ENCODE data around the gene TPI1. TPM values are rescaled to one million over a fixed set of nuclear protein-coding genes. Genes with fewer than 3 reads are reported as not detected.

Gene TPI1
- total RNA-seq, 1 experiment from 2014 or later = 549 TPM

GRCh38 chr12:6850796-6851152 lies 16.6 kb upstream of the TPI1 start:
- TF ChIP-seq CTCF (IDR thresholded peaks at IDR 0.05; ENCODE audit: unreplicated experiment) = no peak
- Mint-ChIP-seq H3K27ac (ENCODE audit: low read depth, unreplicated experiment) (peak overlapping the region; percentile 90), H3K36me3 (ENCODE audit: insufficient read depth, unreplicated experiment) (peaks cover 33% of the 10 kb centered on the region), H3K4me3 (ENCODE audit: unreplicated experiment) (peak overlapping the region; percentile 88), H3K9me3 (ENCODE audit: unreplicated experiment) (no peaks in the 10 kb centered on the region), H3K4me1 (ENCODE audit: insufficient read depth, unreplicated experiment) (peaks cover 31% of the 10 kb centered on the region), H3K27me3 (ENCODE audit: insufficient read depth, unreplicated experiment) (no peaks in the 10 kb centered on the region)
- ChIA-PET CTCF (interaction anchor here (0.6 to 7.3 kb wide), 5 partner anchors 12 to 98 kb away, joined by 3 to 40 read pairs (median 6); partner anchors contain the start of genes MLF2 and SPSB2), POLR2A (interaction anchor here (0.6 to 7.9 kb wide), 22 partner anchors 9 to 245 kb away, joined by 3 to 130 read pairs (median 7); partner anchors contain the start of genes C12orf57, COPS7A, LPCAT3 and MLF2)
- intact Hi-C loops (cut with micrococcal nuclease) = no loop called here
- BruUV-seq (replicated peaks) = TSS peak; percentile 77
- no peak for DNase-seq (ENCODE audit: unreplicated experiment)

- TF ChIP-seq CTCF (IDR thresholded peaks at IDR 0.05; ENCODE audit: unreplicated experiment) = no peak
- Mint-ChIP-seq H3K27me3 (ENCODE audit: insufficient read depth, unreplicated experiment) (no peaks in the 10 kb centered on the region), H3K4me3 (ENCODE audit: unreplicated experiment) (peak within 1 kb of the TSS; percentile 88), H3K36me3 (ENCODE audit: insufficient read depth, unreplicated experiment) (peaks cover 38% of the 10 kb centered on the region), H3K4me1 (ENCODE audit: insufficient read depth, unreplicated experiment) (peaks cover 31% of the 10 kb centered on the region), H3K9me3 (ENCODE audit: unreplicated experiment) (no peaks in the 10 kb centered on the region), H3K27ac (ENCODE audit: low read depth, unreplicated experiment) (peak within 1 kb of the TSS; percentile 90)
- no TSS peak for BruUV-seq (replicated peaks)
- DNase-seq (ENCODE audit: unreplicated experiment) = peak; percentile 100
- POLR2A ChIA-PET = interaction anchor here (0.6 to 7.9 kb wide), 33 partner anchors 9 to 450 kb away, joined by 3 to 130 read pairs (median 6); partner anchors contain the start of genes ATN1, C12orf57, COPS7A and GNB3
- CTCF ChIA-PET = interaction anchor here (0.6 to 7.3 kb wide), 8 partner anchors 13 to 312 kb away, joined by 3 to 40 read pairs (median 6); partner anchors contain the start of genes MLF2 and SPSB2
- intact Hi-C loops (cut with micrococcal nuclease) = no loop called here
These were observed 16.0 kb upstream of the TPI1 start, which contains the start of gene CDCA3 for GRCh38 chr12:6851153-6851920. CDCA3 (minus strand) TSS chr12:6851286; CDS start chr12:6850952, 334 bp downstream.

GRCh38 chr12:6851921-6852650 lies 15.2 kb upstream of the TPI1 start, which contains the start of gene USP5:
USP5 (plus strand) TSS chr12:6852150; CDS start chr12:6852180, 30 bp downstream.
- peaks cover 31% of the 10 kb centered on the region for H3K4me1 Mint-ChIP-seq (ENCODE audit: insufficient read depth, unreplicated experiment)
- TSS peak; percentile 64 for BruUV-seq (replicated peaks)
- no peak for TF ChIP-seq CTCF (IDR thresholded peaks at IDR 0.05; ENCODE audit: unreplicated experiment)
- peak within 1 kb of the TSS; percentile 90 for H3K27ac Mint-ChIP-seq (ENCODE audit: low read depth, unreplicated experiment)
- POLR2A ChIA-PET = interaction anchor here (0.6 to 7.9 kb wide), 37 partner anchors 9 to 653 kb away, joined by 3 to 130 read pairs (median 5); partner anchors contain the start of genes ATN1, C12orf57, COPS7A and GNB3
- peak; percentile 100 for DNase-seq (ENCODE audit: unreplicated experiment)
- H3K36me3 Mint-ChIP-seq (ENCODE audit: insufficient read depth, unreplicated experiment) = peaks cover 45% of the 10 kb centered on the region
- CTCF ChIA-PET = interaction anchor here (0.6 to 7.3 kb wide), 10 partner anchors 14 to 313 kb away, joined by 3 to 40 read pairs (median 6); partner anchors contain the start of genes MLF2 and SPSB2
- no peaks in the 10 kb centered on the region for H3K27me3 Mint-ChIP-seq (ENCODE audit: insufficient read depth, unreplicated experiment)
- H3K4me3 Mint-ChIP-seq (ENCODE audit: unreplicated experiment) = peak within 1 kb of the TSS; percentile 88
- no peaks in the 10 kb centered on the region for H3K9me3 Mint-ChIP-seq (ENCODE audit: unreplicated experiment)
- intact Hi-C loops (cut with micrococcal nuclease) = loop anchor here (1.0 kb wide), 1 partner anchor 39 kb away; no protein-coding TSS in a partner anchor

Data from MCF 10A (cell line).